Skin epidermis (tissue), 12 donors: ENCODE data around the gene GNAS.
"Not testable (repeated sequence)": the region's sequence is repeated elsewhere in the genome, so short reads cannot be mapped to it uniquely, and the experiment has no call there.

Source experiments
- H3K27ac ChIP-seq, 21 experiments: fragments of 200-600 bp; sonication (generic) in 11 of 21; one replicate each; pipeline ENCODE4 v1.5.0; 2020; ENCODE audit warnings: mild to moderate bottlenecking in 3 of 21, inconsistent platforms in 2 of 21, moderate library complexity in 2 of 21
- H3K4me3 ChIP-seq, 7 experiments: fragments of 200-600 bp; sonication (generic) in 2 of 7; one replicate each; pipeline ENCODE4 v1.5.0; 2020; ENCODE audit warnings: inconsistent platforms in 2 of 7, mild to moderate bottlenecking in 2 of 7, moderate library complexity in 1 of 7

Gene GNAS

DNA sequence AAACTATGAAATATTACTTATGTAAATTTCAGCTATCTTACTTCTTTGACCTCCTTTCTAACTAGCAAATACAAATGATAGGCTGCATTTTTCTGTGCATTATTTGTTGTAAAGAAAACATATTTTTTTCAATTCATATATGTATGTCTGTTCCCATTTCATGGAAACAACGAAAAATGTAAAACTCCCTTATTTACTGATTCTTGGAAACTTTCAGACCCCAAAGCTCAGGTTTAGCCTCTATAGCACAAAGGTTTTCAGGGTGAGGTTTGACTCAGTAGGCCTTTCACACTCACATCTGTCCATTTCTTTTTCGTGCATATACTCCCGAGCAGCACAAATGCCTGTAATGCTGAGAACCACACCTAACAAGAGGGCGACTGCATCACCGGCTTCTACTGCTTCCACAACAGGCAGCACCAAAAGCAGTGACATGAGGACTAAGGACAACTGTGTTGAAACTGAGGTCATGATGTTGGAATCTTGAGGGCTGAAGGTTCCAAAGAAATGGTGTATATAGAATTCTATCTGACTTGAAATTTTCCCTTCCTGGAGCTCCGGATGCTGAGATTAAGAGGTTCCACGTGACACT, 95.4 kb downstream of the GNAS start:
- H3K27ac ChIP-seq, H3K4me3 ChIP-seq: not testable (repeated sequence)

DNA sequence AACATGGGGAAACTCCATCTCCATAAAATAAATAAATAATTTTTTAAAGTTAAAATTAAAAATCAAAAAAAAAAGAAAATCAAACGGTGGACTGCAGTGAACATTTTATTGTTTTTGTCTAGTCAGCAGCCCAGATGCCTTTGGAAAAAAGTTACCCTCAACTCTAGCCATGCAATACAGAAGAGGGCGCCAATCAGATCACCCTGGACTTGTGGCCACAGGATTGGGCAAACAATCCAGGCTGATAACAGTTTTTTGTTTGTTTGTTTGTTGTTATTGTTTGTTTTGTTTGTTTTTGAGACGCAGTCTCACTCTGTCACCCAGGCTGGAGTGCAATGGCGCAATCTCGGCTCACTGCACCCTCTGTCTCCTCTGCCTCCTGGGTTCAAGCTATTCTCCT, 98.1 kb downstream of the GNAS start:
- H3K27ac ChIP-seq = no peak overlapping the region
- no peak overlapping the region for H3K4me3 ChIP-seq

DNA sequence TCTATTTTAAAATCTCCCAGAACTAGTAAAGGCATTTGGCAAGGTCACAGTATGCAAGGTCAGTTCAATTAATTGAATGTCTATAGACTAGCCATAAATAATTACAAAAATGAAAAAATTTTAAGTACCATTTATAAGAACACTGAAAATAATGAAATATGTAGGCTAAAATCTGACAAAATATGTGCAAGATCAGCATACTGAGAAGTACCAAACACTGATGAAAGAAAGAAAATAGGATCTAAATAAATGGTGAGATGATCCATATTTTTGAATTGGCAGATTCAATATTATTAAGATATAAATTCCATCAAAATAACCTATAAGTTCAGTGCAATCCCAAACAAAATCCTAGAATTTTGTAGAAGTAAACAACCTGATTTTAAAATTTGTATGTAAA, 100.5 kb downstream of the GNAS start:
- no peak overlapping the region for H3K27ac ChIP-seq
- no peak overlapping the region for H3K4me3 ChIP-seq

DNA sequence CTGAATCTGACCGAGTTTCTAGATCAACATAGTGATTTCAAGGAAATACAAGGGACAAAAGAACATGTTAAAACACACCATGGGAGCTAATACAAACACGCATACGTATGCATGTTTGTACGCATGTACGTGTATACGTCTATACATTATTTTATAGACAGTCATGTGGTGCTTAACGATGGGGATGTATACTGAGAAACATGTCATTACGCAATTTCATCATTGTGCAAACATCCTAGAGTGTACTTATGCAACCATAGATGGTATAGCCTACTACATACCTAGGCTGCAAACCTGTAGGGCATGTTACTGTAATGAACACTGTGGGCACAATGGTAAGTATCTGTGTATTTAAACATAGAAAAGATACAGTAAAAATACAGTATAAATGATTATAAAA, 103.6 kb downstream of the GNAS start:
- Histone ChIP-seq H3K4me3 (no peak overlapping the region), H3K27ac (no peak overlapping the region)

DNA sequence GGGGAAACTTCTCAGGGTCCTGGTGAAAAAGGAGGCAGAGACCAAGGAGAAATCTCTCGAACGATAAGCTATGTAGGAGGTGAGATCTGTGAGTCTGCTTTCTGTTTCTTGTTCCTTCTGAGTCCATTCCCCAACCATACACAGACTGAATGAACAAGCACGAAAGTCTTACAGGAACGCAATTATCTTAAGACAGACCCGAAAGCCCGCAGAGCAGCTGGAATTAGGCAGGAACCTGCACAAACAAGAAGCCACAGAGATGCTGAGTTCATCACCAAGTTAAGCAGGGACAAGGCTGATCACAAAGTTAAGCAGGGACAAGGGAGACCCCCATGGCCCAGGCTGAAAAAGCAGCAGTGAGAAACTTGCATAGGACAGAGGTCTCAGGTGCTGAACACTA, 107.1 kb downstream of the GNAS start:
- no peak overlapping the region for H3K27ac ChIP-seq
- H3K4me3 ChIP-seq = no peak overlapping the region
